BLaER1 treated with 17β-estradiol and CSF1 and Interleukin-3, amounts not matched to agents 10 nM and 100 nM (cell line): ENCODE data around the gene GNG7.
A peak's percentile ranks its signal among the peaks of the same experiment; 100 is the strongest.
"Not testable (repeated sequence)": the region's sequence is repeated elsewhere in the genome, so short reads cannot be mapped to it uniquely, and the experiment has no call there.

Source experiments
- H3K27ac ChIP-seq, 11 experiments: shearing (Covaris generic); formaldehyde crosslinking; 2 replicates each; pipeline ENCODE4 v1.8.1; 2022
- H3K27me3 ChIP-seq, 11 experiments: shearing (Covaris generic); formaldehyde crosslinking; 2 replicates each; pipeline ENCODE4 v1.8.1; 2022
- H3K36me3 ChIP-seq, 11 experiments: shearing (Covaris generic); formaldehyde crosslinking; 2 replicates each; pipeline ENCODE4 v1.8.1; 2022
- H3K4me1 ChIP-seq, 10 experiments: shearing (Covaris generic); formaldehyde crosslinking; 2 replicates each; pipeline ENCODE4 v1.8.1; 2022
- H3K4me2 ChIP-seq, 11 experiments: shearing (Covaris generic); formaldehyde crosslinking; 2 replicates each; pipeline ENCODE4 v1.8.1; 2022
- H3K4me3 ChIP-seq, 10 experiments: shearing (Covaris generic); formaldehyde crosslinking; 2 replicates each; pipeline ENCODE4 v1.8.1; 2022
- H3K9ac ChIP-seq, 11 experiments: shearing (Covaris generic); formaldehyde crosslinking; 2 replicates each; pipeline ENCODE4 v1.8.1; 2022
- H3K9me3 ChIP-seq, 11 experiments: shearing (Covaris generic); formaldehyde crosslinking; replicated peaks in 1 of 11; 2 replicates each; pipeline ENCODE4 v1.8.1; 2022
- H4K20me1 ChIP-seq, 11 experiments: shearing (Covaris generic); formaldehyde crosslinking; 2 replicates each; pipeline ENCODE4 v1.8.1; 2022
- Cebpa-rat ChIP-seq, 11 experiments: shearing (Covaris generic); IDR thresholded peaks; 2 replicates each; pipeline ENCODE4 v1.8.1; 2022

GNG7 gene

GRCh38 chr19:2668175-2668763 is 34.2 kb downstream of the GNG7 start:
- H3K27ac ChIP-seq = peak overlapping the region in 2 of 11 experiments; percentile 9 to 12; a peak in 1 of 22 replicates
- H3K4me1 ChIP-seq = peaks cover 20 to 69% (median 63%) of the 10 kb centered on the region in 10 experiments
- peaks cover 0 to 5% (median under 1%) of the 10 kb centered on the region in 11 experiments; a peak in 9 of 22 replicates for H3K9me3 ChIP-seq
- 0 out of 22 replicates have a peak overlapping the region, but pooled peaks of 1 of the 11 experiments have one; percentile 3 for H3K9ac ChIP-seq
- no peaks in the 10 kb centered on the region for H3K27me3 ChIP-seq
- no peak for TF ChIP-seq Cebpa-rat (IDR thresholded peaks at IDR 0.05)
- no peak overlapping the region for H3K4me3 ChIP-seq
- H3K36me3 ChIP-seq = peaks cover 0 to 57% (median 15%) of the 10 kb centered on the region in 11 experiments; a peak in 13 of 22 replicates
- peaks cover 0 to 59% (median 8%) of the 10 kb centered on the region in 11 experiments; a peak in 9 of 22 replicates for H4K20me1 ChIP-seq
- H3K4me2 ChIP-seq = peak overlapping the region in 8 of 11 experiments; percentile 7 to 41 (median 38); a peak in 8 of 22 replicates

- peaks cover 5 to 14% (median 10%) of the 10 kb centered on the region in 11 experiments; a peak in 20 of 22 replicates for H3K9me3 ChIP-seq
- not testable (repeated sequence) for H3K27ac ChIP-seq, H3K27me3 ChIP-seq, H3K9ac ChIP-seq, H3K4me3 ChIP-seq, H3K4me2 ChIP-seq
- peaks cover 0 to 57% (median 8%) of the 10 kb centered on the region in 11 experiments; a peak in 9 of 22 replicates for H4K20me1 ChIP-seq
- H3K4me1 ChIP-seq = peaks cover 20 to 75% (median 67%) of the 10 kb centered on the region in 10 experiments
- H3K36me3 ChIP-seq = peaks cover 0 to 53% (median 6%) of the 10 kb centered on the region in 11 experiments; a peak in 10 of 22 replicates
Observed at GRCh38 chr19:2667349-2667748, 35.1 kb downstream of the GNG7 start.

- Histone ChIP-seq H3K36me3 (peaks cover 0 to 59% (median 14%) of the 10 kb centered on the region in 11 experiments; a peak in 14 of 22 replicates), H3K27me3 (no peaks in the 10 kb centered on the region), H3K4me3 (no peak overlapping the region), H3K4me2 (no peak overlapping the region), H3K9me3 (peaks cover 14 to 23% (median 19%) of the 10 kb centered on the region in 11 experiments), H3K9ac (no peak overlapping the region), H3K4me1 (peaks cover 20 to 73% (median 58%) of the 10 kb centered on the region in 10 experiments), H4K20me1 (peaks cover 0 to 52% (median 8%) of the 10 kb centered on the region in 11 experiments; a peak in 9 of 22 replicates), H3K27ac (no peak overlapping the region)
- no peak for TF ChIP-seq Cebpa-rat (IDR thresholded peaks at IDR 0.05)
Observed at GRCh38 chr19:2666344-2666994, 36.0 kb downstream of the GNG7 start.

DNA sequence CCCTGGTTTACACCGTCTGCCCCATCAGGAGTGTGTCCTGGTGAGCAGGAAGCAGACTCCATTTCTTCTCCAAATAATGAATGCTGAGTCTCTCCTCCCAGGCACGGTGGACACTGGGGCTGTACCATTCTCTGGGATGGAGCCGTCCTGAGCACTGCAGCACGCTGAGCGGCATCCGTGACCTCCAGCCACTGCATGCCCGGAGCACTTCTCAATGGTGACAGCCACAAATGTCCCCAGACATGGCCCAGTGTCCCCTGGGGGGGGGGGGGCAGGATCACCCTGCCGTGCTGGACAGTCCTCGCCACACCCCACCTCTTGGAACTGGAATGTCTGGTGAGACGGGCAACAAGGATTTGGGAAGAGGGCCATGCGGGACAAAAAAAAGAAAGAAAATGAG is 37.4 kb downstream of the GNG7 start:
- no peak overlapping the region; a peak in 1 of 20 replicates for H3K4me3 ChIP-seq
- peaks cover 15 to 25% (median 21%) of the 10 kb centered on the region in 11 experiments for H3K9me3 ChIP-seq
- TF ChIP-seq Cebpa-rat (IDR thresholded peaks at IDR 0.05) = no peak
- H3K36me3 ChIP-seq = peaks cover 0 to 63% (median 15%) of the 10 kb centered on the region in 11 experiments; a peak in 14 of 22 replicates
- peak overlapping the region; percentile 2 to 78 (median 54); a peak in 17 of 22 replicates for H3K27ac ChIP-seq
- H4K20me1 ChIP-seq = peaks cover 0 to 45% (median under 1%) of the 10 kb centered on the region in 11 experiments; a peak in 6 of 22 replicates
- peak overlapping the region in 8 of 11 experiments; percentile 5 to 72 (median 57); a peak in 12 of 22 replicates for H3K9ac ChIP-seq
- H3K4me1 ChIP-seq = peaks cover 20 to 66% (median 50%) of the 10 kb centered on the region in 10 experiments
- no peaks in the 10 kb centered on the region for H3K27me3 ChIP-seq
- H3K4me2 ChIP-seq = peak overlapping the region; percentile 63 to 88 (median 80)

GRCh38 chr19:2663920-2664571 is 38.4 kb downstream of the GNG7 start:
- H3K36me3 ChIP-seq = peaks cover 0 to 65% (median 15%) of the 10 kb centered on the region in 11 experiments; a peak in 14 of 22 replicates
- peak overlapping the region; percentile 5 to 72 (median 51); a peak in 20 of 22 replicates for H3K9ac ChIP-seq
- peaks cover 15 to 25% (median 21%) of the 10 kb centered on the region in 11 experiments for H3K9me3 ChIP-seq
- TF ChIP-seq Cebpa-rat (IDR thresholded peaks at IDR 0.05) = peak in 2 of 11 experiments; percentile 50 to 67; a peak in 3 of 22 replicates
- H3K4me3 ChIP-seq = peak overlapping the region in 1 of 10 experiments; percentile 2; a peak in 1 of 20 replicates
- peak overlapping the region; percentile 63 to 88 (median 80) for H3K4me2 ChIP-seq
- H3K27me3 ChIP-seq = no peaks in the 10 kb centered on the region
- peaks cover 24 to 59% (median 46%) of the 10 kb centered on the region in 10 experiments for H3K4me1 ChIP-seq
- H3K27ac ChIP-seq = peak overlapping the region; percentile 2 to 78 (median 54); a peak in 20 of 22 replicates
- peaks cover 0 to 45% (median 0%) of the 10 kb centered on the region in 11 experiments; a peak in 4 of 22 replicates for H4K20me1 ChIP-seq

GRCh38 chr19:2661615-2662014 is 40.9 kb downstream of the GNG7 start:
- H3K9ac ChIP-seq = no peak overlapping the region
- no peak for TF ChIP-seq Cebpa-rat (IDR thresholded peaks at IDR 0.05)
- H3K4me2 ChIP-seq = no peak overlapping the region
- H3K4me1 ChIP-seq = peaks cover 41 to 67% (median 53%) of the 10 kb centered on the region in 10 experiments
- H3K27ac ChIP-seq = no peak overlapping the region
- H4K20me1 ChIP-seq = peaks cover 0 to 34% (median 0%) of the 10 kb centered on the region in 11 experiments; a peak in 3 of 22 replicates
- no peak overlapping the region for H3K4me3 ChIP-seq
- peaks cover 15 to 25% (median 21%) of the 10 kb centered on the region in 11 experiments for H3K9me3 ChIP-seq
- H3K27me3 ChIP-seq = no peaks in the 10 kb centered on the region
- peaks cover 0 to 63% (median 19%) of the 10 kb centered on the region in 11 experiments; a peak in 15 of 22 replicates for H3K36me3 ChIP-seq

DNA sequence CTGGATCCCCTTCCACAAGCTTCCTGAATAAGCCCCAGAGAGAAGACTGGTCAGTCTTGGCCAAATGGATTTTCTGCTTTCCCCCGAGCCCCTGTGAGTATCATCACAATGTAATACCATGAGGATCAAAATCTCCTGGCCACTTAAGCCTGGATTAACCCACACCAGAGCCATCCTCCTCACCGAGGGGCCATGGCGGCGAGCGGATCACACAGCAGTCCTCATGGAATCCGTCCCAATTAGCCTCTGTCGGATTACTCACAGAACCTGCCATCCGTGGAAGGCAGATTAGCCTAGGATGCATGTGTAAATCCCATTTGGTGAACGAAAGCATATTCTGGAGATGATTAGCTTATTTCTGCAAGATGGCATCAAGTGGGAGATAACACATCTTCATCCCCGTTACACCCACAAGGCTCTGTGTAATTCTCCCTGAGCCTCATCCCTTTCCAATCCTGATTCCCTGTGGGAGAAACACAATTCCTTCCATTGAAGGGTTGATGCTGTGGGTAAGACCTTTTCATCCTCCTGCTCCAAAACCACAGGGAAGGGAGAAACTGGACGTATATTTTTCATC is 42.5 kb downstream of the GNG7 start:
- H3K4me1 ChIP-seq = peaks cover 46 to 68% (median 55%) of the 10 kb centered on the region in 10 experiments
- H3K9ac ChIP-seq = no peak overlapping the region
- peaks cover 0 to 55% (median 19%) of the 10 kb centered on the region in 11 experiments; a peak in 15 of 22 replicates for H3K36me3 ChIP-seq
- H3K9me3 ChIP-seq = peaks cover 15 to 25% (median 21%) of the 10 kb centered on the region in 11 experiments
- H3K4me2 ChIP-seq = peak overlapping the region in 9 of 11 experiments; percentile 8 to 56 (median 24); a peak in 11 of 22 replicates
- no peak overlapping the region for H3K4me3 ChIP-seq
- TF ChIP-seq Cebpa-rat (IDR thresholded peaks at IDR 0.05) = no peak
- H3K27me3 ChIP-seq = no peaks in the 10 kb centered on the region
- peaks cover 0 to 25% (median 0%) of the 10 kb centered on the region in 11 experiments; a peak in 3 of 22 replicates for H4K20me1 ChIP-seq
- no peak overlapping the region; a peak in 1 of 22 replicates for H3K27ac ChIP-seq

DNA sequence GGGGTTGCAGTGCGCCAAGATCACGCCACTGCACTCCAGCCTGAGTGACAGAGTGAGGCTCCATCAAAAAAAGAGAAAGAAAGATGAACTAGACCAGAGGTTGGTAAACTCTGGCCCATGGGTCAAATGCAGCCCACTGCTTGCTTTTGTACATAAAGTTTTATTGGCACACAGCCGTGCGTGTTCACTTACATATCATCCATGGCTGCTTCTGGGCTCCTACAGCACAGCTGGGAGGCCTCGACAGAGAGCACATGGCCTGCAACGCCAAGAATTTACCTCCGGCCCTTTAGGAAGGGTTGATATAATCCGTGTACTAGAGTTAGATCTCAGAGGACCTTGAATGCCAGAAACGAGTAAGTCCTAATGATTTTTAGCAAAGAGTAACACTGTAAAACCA is 46.0 kb downstream of the GNG7 start:
- no peak for TF ChIP-seq Cebpa-rat (IDR thresholded peaks at IDR 0.05)

More for the DNA sequence above, 46.0 kb downstream of the GNG7 start:
- Histone ChIP-seq H3K4me1 (peaks cover 61 to 76% (median 69%) of the 10 kb centered on the region in 10 experiments), H3K9ac (no peak overlapping the region), H3K36me3 (peaks cover 0 to 40% (median 12%) of the 10 kb centered on the region in 11 experiments; a peak in 14 of 22 replicates), H3K9me3 (peaks cover 1 to 4% (median 2%) of the 10 kb centered on the region in 11 experiments; a peak in 21 of 22 replicates), H3K4me2 (peak overlapping the region in 2 of 11 experiments; percentile 50 to 52; a peak in 2 of 22 replicates), H3K4me3 (no peak overlapping the region), H4K20me1 (peaks cover 0 to 42% (median 0%) of the 10 kb centered on the region in 11 experiments; a peak in 5 of 22 replicates), H3K27me3 (no peaks in the 10 kb centered on the region), H3K27ac (no peak overlapping the region)
